Parathyroid adenoma (tissue), 2 donors: ENCODE measurements around the gene SH3BP2.

Source experiments
- H2AFZ ChIP-seq: fragments of 300-600 bp; sonication (generic); one replicate; pipeline ENCODE4 v1.7.0; 2017; ENCODE audit warnings: antibody characterized with exemption, mild to moderate bottlenecking
- H3K27ac ChIP-seq: fragments of 300-600 bp; sonication (generic); one replicate; pipeline ENCODE4 v1.7.0; 2017
- H3K27me3 ChIP-seq: fragments of 300-600 bp; sonication (generic); one replicate; pipeline ENCODE4 v1.7.0; 2017; ENCODE audit warnings: low read length; ENCODE audit not compliant: control insufficient read depth, insufficient read depth
- H3K36me3 ChIP-seq: fragments of 300-600 bp; sonication (generic); one replicate; pipeline ENCODE4 v1.7.0; 2017; ENCODE audit warnings: low read length; ENCODE audit not compliant: control insufficient read depth, insufficient read depth
- H3K4me1 ChIP-seq: fragments of 300-600 bp; sonication (generic); one replicate; pipeline ENCODE4 v1.7.0; 2017; ENCODE audit warnings: control low read depth
- H3K4me2 ChIP-seq: fragments of 300-600 bp; sonication (generic); one replicate; pipeline ENCODE4 v1.7.0; 2017; ENCODE audit warnings: low read length
- H3K4me3 ChIP-seq: fragments of 300-600 bp; sonication (generic); one replicate; pipeline ENCODE4 v1.7.0; 2017; ENCODE audit warnings: low read depth, low read length
- H3K79me2 ChIP-seq: fragments of 300-600 bp; sonication (generic); one replicate; pipeline ENCODE4 v1.7.0; 2017; ENCODE audit warnings: control low read depth
- H3K9ac ChIP-seq: fragments of 300-600 bp; sonication (generic); one replicate; pipeline ENCODE4 v1.7.0; 2017; ENCODE audit warnings: mild to moderate bottlenecking
- H3K9me3 ChIP-seq: fragments of 300-600 bp; sonication (generic); one replicate; pipeline ENCODE4 v1.7.0; 2017; ENCODE audit warnings: low read length; ENCODE audit not compliant: control insufficient read depth
- TF ChIP-seq, protein P1 (sequence below): fragments of 300-600 bp; sonication (generic); IDR thresholded peaks from one replicate; pipeline ENCODE4 v1.7.0; 2017; ENCODE audit warnings: antibody characterized with exemption, mild to moderate bottlenecking
- donor health status: primary hyperparathyroidism.

SH3BP2 gene

DNA sequence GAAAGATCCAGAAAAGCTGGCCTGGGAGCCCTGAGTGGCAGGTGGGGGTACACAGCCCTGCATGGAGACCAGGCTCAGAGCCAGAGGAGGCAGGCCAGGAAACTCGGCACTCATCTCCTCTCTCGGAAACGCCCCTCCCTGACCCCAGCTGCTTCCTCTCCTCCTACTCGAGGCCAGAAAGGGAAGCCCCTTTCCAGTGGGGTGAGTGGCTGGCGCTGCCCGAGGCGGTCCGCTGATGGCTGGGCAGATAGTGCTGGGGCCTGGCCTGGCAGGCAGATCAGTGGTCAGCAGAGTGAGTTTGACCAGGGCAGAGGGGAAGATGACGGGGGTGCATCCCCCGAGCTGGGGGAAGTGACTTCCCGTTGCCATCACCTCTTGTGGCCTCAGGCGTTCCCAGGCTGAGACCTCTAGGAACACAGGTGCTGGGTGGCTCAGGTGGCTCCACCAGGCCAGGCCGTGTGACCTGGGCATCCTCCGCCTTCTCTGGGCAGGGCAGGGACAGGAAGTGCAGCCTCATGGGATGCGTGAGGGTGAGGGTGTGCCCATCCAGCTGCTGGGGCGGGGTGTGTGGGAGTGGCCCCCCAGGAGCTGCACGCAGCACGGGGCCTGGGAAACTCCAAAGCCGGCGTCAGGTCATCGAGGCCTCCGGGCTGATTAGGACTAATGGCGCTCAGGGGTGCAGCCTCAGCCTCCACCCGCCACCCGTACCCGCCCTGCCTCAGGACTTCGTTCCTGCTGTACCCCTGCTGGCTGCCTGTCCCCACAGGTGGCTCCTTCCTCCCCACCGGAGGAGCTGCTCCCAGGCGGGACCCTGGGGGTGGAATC is 5.7 kb downstream of the SH3BP2 start:
- Histone ChIP-seq H3K27me3 (no peaks in the 10 kb centered on the region), H3K4me3 (no peak overlapping the region), H3K27ac (peak overlapping the region; percentile 95), H3K4me1 (peaks cover 49% of the 10 kb centered on the region), H3K9ac (peak overlapping the region; percentile 53), H3K79me2 (peaks cover 21% of the 10 kb centered on the region), H2AFZ (peak overlapping the region; percentile 61), H3K4me2 (peak overlapping the region; percentile 60), H3K9me3 (no peaks in the 10 kb centered on the region), H3K36me3 (no peaks in the 10 kb centered on the region)
- TF ChIP-seq, protein P1, sequence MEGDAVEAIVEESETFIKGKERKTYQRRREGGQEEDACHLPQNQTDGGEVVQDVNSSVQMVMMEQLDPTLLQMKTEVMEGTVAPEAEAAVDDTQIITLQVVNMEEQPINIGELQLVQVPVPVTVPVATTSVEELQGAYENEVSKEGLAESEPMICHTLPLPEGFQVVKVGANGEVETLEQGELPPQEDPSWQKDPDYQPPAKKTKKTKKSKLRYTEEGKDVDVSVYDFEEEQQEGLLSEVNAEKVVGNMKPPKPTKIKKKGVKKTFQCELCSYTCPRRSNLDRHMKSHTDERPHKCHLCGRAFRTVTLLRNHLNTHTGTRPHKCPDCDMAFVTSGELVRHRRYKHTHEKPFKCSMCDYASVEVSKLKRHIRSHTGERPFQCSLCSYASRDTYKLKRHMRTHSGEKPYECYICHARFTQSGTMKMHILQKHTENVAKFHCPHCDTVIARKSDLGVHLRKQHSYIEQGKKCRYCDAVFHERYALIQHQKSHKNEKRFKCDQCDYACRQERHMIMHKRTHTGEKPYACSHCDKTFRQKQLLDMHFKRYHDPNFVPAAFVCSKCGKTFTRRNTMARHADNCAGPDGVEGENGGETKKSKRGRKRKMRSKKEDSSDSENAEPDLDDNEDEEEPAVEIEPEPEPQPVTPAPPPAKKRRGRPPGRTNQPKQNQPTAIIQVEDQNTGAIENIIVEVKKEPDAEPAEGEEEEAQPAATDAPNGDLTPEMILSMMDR = no peak

DNA sequence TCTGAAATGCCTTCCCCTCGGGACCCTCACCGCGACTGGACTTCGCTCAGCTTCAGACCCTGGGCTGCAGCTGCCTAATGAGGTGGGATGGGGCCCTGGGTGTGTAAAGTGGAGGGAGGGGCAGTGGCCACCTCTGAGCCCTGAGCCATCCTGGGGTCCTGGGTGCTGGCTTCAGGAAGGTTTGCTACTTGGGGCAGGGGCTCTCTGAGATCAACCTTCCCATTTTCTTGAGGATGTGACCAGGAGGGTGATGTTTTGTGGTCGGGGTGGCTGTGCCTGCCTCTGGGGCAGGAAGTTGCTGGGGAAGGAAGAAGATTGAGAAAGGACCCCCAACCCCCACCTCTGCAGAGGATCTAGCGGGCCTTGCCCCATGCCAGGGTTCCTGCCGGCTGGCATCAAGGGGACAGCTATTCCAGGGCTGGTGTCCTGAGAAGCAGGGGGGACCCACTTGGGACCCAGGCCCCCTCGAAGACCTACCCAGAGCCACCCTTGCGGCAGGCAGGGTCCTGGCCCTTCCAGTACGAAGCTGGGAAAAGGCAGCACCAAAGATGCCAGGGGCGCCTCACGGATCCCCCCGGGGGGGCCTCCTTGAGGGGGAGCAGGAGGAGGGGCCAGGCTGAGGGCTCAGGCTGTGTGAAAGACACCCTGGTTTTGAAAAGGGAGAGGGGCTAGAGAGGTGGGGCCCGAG is 6.5 kb downstream of the SH3BP2 start:
- H3K4me2 ChIP-seq = no peak overlapping the region
- no peak overlapping the region for H2AFZ ChIP-seq
- H3K4me3 ChIP-seq = no peak overlapping the region
- H3K79me2 ChIP-seq = peaks cover 26% of the 10 kb centered on the region
- H3K9me3 ChIP-seq = no peaks in the 10 kb centered on the region
- TF ChIP-seq, protein P1 = no peak
- H3K9ac ChIP-seq = no peak overlapping the region
- peak overlapping the region; percentile 95 for H3K27ac ChIP-seq
- peaks cover 46% of the 10 kb centered on the region for H3K4me1 ChIP-seq
- no peaks in the 10 kb centered on the region for H3K36me3 ChIP-seq
- H3K27me3 ChIP-seq = no peaks in the 10 kb centered on the region

DNA sequence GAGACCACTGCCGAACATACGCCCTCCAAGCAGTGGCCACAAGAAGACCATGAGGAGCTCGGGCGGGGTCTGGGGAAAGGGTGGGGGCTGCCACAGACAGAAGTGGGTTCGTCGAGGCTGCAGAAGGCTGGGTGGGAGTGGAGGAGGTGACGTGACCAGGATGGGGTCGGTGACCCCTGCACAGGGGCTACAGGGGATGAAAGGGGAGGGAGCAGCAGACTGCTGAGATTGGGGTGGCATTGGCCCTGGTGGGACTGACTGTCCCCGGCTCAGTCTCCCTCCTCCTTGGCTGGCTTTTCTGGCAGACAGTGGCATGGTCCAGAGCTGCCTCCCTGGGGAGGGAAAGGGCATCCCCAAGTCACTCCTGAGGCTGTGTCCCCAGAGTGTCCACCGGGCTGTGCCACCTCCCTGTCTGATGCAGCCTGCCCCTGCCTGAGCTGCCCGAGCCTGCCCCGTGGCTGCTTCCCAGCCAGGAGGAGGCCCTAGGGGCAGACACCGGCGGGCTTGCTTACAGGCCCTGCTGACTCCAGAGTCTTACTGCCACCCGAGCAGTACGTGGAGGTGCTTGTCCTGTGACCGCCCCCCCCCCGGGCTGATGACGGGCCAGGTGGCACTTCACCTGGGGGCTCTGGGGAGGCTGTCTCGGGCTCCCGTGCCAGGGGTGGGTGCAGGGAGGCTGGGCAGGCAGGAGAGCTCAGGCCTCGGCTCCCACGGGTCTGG is 7.2 kb downstream of the SH3BP2 start:
- no peaks in the 10 kb centered on the region for H3K9me3 ChIP-seq
- H3K27ac ChIP-seq = peak overlapping the region; percentile 29
- peaks cover 38% of the 10 kb centered on the region for H3K4me1 ChIP-seq
- H2AFZ ChIP-seq = no peak overlapping the region
- TF ChIP-seq, protein P1 = no peak
- no peaks in the 10 kb centered on the region for H3K27me3 ChIP-seq
- H3K36me3 ChIP-seq = no peaks in the 10 kb centered on the region
- peaks cover 34% of the 10 kb centered on the region for H3K79me2 ChIP-seq
- H3K4me2 ChIP-seq = no peak overlapping the region
- no peak overlapping the region for H3K4me3 ChIP-seq
- H3K9ac ChIP-seq = no peak overlapping the region

DNA sequence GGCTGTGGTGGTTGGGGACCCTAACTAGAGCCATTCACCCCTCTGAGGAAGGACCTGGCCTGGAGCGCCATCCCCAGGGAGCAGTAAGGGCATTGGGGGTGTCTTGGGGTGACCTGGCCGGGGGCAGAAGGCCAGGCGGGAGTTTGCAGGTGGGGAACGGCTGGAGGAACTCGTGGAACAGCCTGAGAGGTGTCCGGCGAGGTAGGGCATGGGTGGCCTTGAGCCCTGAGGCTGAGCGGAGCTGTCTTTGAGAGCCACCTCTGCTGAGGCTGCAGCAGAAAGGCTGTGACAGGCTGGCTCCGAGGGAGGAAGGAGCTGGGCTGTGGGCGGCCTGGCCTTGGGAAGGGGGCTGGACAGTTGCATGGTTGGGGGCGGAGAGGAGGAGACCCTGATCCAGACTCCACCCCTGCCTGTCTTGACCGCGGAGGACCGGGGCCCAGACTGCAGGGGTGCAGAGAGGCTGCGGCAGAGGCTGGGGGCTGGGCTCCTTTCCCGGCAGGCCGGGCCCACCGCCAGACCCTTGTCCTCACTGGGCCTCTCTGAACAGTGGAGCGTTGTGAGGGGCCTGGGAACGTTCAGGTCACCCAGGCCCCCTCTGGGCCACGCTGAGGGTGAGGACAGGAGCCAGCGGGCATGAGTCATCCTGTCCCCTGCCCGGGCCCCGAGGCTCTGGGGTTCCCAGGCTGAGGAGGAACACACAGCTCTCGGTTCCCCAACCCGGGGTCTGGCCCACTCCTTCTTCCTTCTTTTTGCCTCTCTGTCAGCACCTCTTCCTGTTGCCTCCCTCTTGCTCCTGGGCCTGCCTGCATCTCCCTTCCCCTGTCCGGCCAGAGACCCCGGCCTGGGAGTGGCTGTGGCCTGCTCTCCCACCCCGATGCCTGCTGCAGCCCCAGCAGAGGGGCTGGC is 8.1 kb downstream of the SH3BP2 start:
- Histone ChIP-seq H3K4me3 (no peak overlapping the region), H3K9ac (no peak overlapping the region), H3K4me2 (no peak overlapping the region), H2AFZ (no peak overlapping the region), H3K27ac (peak overlapping the region; percentile 51), H3K9me3 (no peaks in the 10 kb centered on the region), H3K4me1 (peaks cover 30% of the 10 kb centered on the region), H3K36me3 (no peaks in the 10 kb centered on the region), H3K27me3 (no peaks in the 10 kb centered on the region), H3K79me2 (peaks cover 34% of the 10 kb centered on the region)
- TF ChIP-seq, protein P1 = no peak
